Stomach (tissue), 4 donors: Measurements from ENCODE around the gene MTG1.

Source experiments
- CTCF ChIP-seq, 7 experiments: fragments of 450-650 bp in 4 of 7; fragments of 200-600 bp in 3 of 7; sonication (generic) in 3 of 7; IDR thresholded peaks; one replicate each; pipeline ENCODE4 v1.5.1; 2016 to 2019; ENCODE audit warnings: antibody characterized with exemption in 7 of 7, control low read depth in 2 of 7, mild to moderate bottlenecking in 1 of 7
- EP300 ChIP-seq: sonication (generic); formaldehyde crosslinking; IDR thresholded peaks from one replicate; pipeline ENCODE4 v1.6.1; 2017; ENCODE audit warnings: antibody characterized with exemption
- POLR2A ChIP-seq, 4 donors: fragments of 450-650 bp; IDR thresholded peaks; one replicate each; pipeline ENCODE4 v1.6.1; 2016; ENCODE audit warnings: antibody characterized with exemption in 4 of 4, control low read depth in 2 of 4, mild to moderate bottlenecking in 1 of 4, moderate library complexity in 1 of 4

GRCh38 chr10:133379801-133380666 lies 13.9 kb upstream of the MTG1 start:
- TF ChIP-seq POLR2A (IDR thresholded peaks at IDR 0.05) (no peak), CTCF (IDR thresholded peaks at IDR 0.05) (no peak), EP300 (no peak)
